HepG2 (cell line): ENCODE results near the gene CD40. TPM values are rescaled to one million over a fixed set of nuclear protein-coding genes. Genes with fewer than 3 reads are reported as not detected.

ENCODE experiments used
- CBX5 ChIP-seq: sonication (generic); formaldehyde crosslinking; IDR thresholded peaks from 2 replicates; pipeline ENCODE4 v1.4.0; 2020; ENCODE audit warnings: missing genetic modification reagents, borderline replicate concordance
- ISL2 ChIP-seq: sonication (generic); formaldehyde crosslinking; IDR thresholded peaks from 2 replicates; pipeline ENCODE4 v1.5.0; 2020; ENCODE audit warnings: missing genetic modification reagents
- KLF9 ChIP-seq: IDR thresholded peaks from 2 replicates; pipeline ENCODE4 v1.6.1; 2016; ENCODE audit warnings: low read depth
- MXI1 ChIP-seq: IDR thresholded peaks from 3 replicates; pipeline ENCODE4 v1.6.1; 2012; ENCODE audit warnings: low read depth, low read length, inconsistent platforms, borderline replicate concordance
- NR2F6 ChIP-seq, 2 experiments: IDR thresholded peaks; 2 replicates each; pipeline ENCODE4 v1.6.1; 2016; ENCODE audit warnings: antibody characterized with exemption in 1 of 2, mild to moderate bottlenecking in 1 of 2
- SOX5 ChIP-seq: IDR thresholded peaks from 2 replicates; pipeline ENCODE4 v1.6.1; 2016; ENCODE audit warnings: borderline replicate concordance
- TCF7 ChIP-seq: sonication (generic); IDR thresholded peaks from 2 replicates; pipeline ENCODE4 v1.6.1; 2016; ENCODE audit warnings: antibody characterized with exemption, low read depth
- WIZ ChIP-seq: sonication (generic); formaldehyde crosslinking; IDR thresholded peaks from 2 replicates; pipeline ENCODE4 v1.5.1; 2020; ENCODE audit warnings: mild to moderate bottlenecking, missing genetic modification reagents
- ZFP41 ChIP-seq: sonication (generic); formaldehyde crosslinking; IDR thresholded peaks from 2 replicates; pipeline ENCODE4 v1.4.0; 2020; ENCODE audit warnings: mild to moderate bottlenecking, missing genetic modification reagents, borderline replicate concordance
- ZKSCAN5 ChIP-seq: sonication (generic); formaldehyde crosslinking; IDR thresholded peaks from 2 replicates; pipeline ENCODE4 v1.5.1; 2020; ENCODE audit warnings: mild to moderate bottlenecking, missing genetic modification reagents
- ZNF329 ChIP-seq: sonication (generic); formaldehyde crosslinking; IDR thresholded peaks from 2 replicates; pipeline ENCODE4 v1.9.0; 2021; ENCODE audit warnings: low read depth, mild to moderate bottlenecking, missing genetic modification reagents
- ZNF782 ChIP-seq: sonication (generic); formaldehyde crosslinking; IDR thresholded peaks from 2 replicates; pipeline ENCODE4 v1.4.0; 2020; ENCODE audit warnings: missing genetic modification reagents, mild to moderate bottlenecking, borderline replicate concordance
- ZNF841 ChIP-seq: sonication (generic); formaldehyde crosslinking; IDR thresholded peaks from 2 replicates; pipeline ENCODE4 v1.8.1; 2023; ENCODE audit warnings: missing genetic modification reagents, borderline replicate concordance
- polyA plus RNA-seq, 8 experiments: library from polyadenylated mRNA; depleted of rRNA in 3 of 8; stranded (reverse) in 7 of 8; unstranded in 1 of 8; fragments of >200 nt; fragmentation: Illumina TruSeq in 4 of 8; extraction: Trizol in 4 of 8; gene quantifications; 2 replicates each; pipeline versions ENCODE4 v1.2.1 to v1.2.3, GENCODE V29; 2011 to 2016; ENCODE audit warnings: low read depth in 4 of 8, missing spikeins in 1 of 8, mixed read lengths in 1 of 8; ENCODE audit not compliant: insufficient read depth in 1 of 8
- total RNA-seq, 5 experiments: library from RNA; depleted of rRNA; stranded (reverse); fragments of >200 nt; fragmentation: Illumina TruSeq; extraction: Trizol; gene quantifications; 2 replicates each; pipeline ENCODE4 v1.2.3, GENCODE V29; 2016; ENCODE audit warnings: low read depth in 1 of 5
- TF ChIP-seq, protein P1 (sequence below): sonication (generic); formaldehyde crosslinking; IDR thresholded peaks from 2 replicates; pipeline ENCODE4 v1.4.0; 2020; ENCODE audit warnings: missing genetic modification reagents
- TF ChIP-seq, protein P2 (sequence below): IDR thresholded peaks from 2 replicates; pipeline ENCODE4 v1.6.1; 2016; ENCODE audit warnings: low read depth, control low read depth
- TF ChIP-seq, protein P3 (sequence below): sonication (generic); formaldehyde crosslinking; IDR thresholded peaks from 2 replicates; pipeline ENCODE4 v1.5.0; 2020; ENCODE audit warnings: mild to moderate bottlenecking, missing genetic modification reagents
- TF ChIP-seq, protein P4 (sequence below): sonication (generic); formaldehyde crosslinking; IDR thresholded peaks from 2 replicates; pipeline ENCODE4 v1.4.0; 2020; ENCODE audit warnings: low read depth, mild to moderate bottlenecking, missing genetic modification reagents
- TF ChIP-seq, protein P5 (sequence below): sonication (generic); formaldehyde crosslinking; IDR thresholded peaks from 2 replicates; pipeline ENCODE4 v1.5.0; 2020; ENCODE audit warnings: missing genetic modification reagents

Gene CD40
- total and polyA plus RNA-seq, 2 of the 13 experiments (the other 11 are each of a cell fraction or from before 2014, with no cell fraction given), result 4.6 to 13.4 TPM

DNA sequence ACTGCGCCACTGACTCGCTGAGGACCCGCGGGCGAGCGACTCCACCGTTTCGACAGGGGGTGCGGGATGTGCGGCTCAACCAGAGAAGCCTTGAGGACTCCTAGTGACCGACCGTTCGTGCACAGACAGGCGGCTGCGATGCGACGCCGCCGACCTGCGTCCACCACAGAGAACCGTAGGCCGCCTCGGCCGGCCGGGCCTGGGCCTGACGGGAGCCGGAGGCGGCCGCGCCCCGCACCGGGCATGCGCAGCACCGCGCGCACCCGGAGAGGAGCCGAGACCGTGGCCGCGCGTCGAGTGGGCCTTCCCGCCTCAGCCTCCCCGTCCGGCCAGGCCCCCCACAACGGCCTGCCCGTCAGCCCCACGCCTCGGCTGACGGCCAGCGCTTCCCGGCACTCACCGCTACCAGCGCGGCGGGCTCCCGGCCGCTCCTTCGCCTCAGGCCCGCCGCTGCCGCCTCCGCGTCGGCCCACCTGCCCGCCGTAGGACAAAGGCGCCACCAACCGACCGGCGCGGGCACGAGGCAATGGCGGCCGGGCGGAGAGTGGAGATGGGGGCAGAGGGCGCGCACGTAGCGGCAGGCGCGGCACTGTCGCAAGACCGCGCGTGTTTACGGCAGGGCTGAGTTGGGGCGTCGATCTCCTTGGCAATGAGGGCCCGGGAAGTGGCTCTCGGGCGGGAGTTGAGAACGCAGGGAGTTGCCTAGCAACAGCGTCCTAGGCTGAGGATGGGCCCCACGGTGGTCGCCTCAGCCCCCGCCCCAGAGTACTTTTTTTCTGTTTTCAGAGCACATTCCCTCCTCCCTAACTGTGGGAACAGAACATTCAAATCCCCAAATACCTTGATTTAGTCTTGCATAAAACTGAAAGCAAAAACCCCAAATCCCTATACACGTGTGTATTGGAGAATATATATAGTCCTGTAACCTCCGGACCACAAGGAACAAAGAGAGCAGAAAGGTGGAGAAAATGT is 28.4 kb upstream of the CD40 start, which contains the start of gene NCOA5 (continued):
- TF ChIP-seq, protein P1, sequence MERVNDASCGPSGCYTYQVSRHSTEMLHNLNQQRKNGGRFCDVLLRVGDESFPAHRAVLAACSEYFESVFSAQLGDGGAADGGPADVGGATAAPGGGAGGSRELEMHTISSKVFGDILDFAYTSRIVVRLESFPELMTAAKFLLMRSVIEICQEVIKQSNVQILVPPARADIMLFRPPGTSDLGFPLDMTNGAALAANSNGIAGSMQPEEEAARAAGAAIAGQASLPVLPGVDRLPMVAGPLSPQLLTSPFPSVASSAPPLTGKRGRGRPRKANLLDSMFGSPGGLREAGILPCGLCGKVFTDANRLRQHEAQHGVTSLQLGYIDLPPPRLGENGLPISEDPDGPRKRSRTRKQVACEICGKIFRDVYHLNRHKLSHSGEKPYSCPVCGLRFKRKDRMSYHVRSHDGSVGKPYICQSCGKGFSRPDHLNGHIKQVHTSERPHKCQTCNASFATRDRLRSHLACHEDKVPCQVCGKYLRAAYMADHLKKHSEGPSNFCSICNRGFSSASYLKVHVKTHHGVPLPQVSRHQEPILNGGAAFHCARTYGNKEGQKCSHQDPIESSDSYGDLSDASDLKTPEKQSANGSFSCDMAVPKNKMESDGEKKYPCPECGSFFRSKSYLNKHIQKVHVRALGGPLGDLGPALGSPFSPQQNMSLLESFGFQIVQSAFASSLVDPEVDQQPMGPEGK (CRISPR knock-in tag), result peak; percentile 91
- TF ChIP-seq ZNF782 (no peak), TCF7 (no peak), ZKSCAN5 (CRISPR knock-in tag) (peak; percentile 93), CBX5 (CRISPR knock-in tag) (peak; percentile 42; the same call in 1 of the 2 replicates), WIZ (CRISPR knock-in tag) (no peak; the same call in 1 of the 2 replicates), ZNF329 (CRISPR knock-in tag) (peak; percentile 65; the same call in 1 of the 2 replicates), ZNF841 (no peak; the same call in 1 of the 2 replicates), SOX5 (CRISPR knock-in tag) (peak; percentile 70; the same call in 1 of the 2 replicates), KLF9 (CRISPR knock-in tag) (peak; percentile 90; the same call in 1 of the 2 replicates), ISL2 (CRISPR knock-in tag) (0 out of 2 replicates have a peak, but pooled peaks have one; percentile 65), MXI1 (peak; percentile 99), NR2F6 (IDR thresholded peaks at IDR 0.05) (0 out of 2 replicates have a peak, but pooled peaks have one; percentile 13), NR2F6 (CRISPR knock-in tag; IDR thresholded peaks at IDR 0.05) (peak; percentile 90), ZFP41 (peak; percentile 61; the same call in 1 of the 2 replicates)
- TF ChIP-seq, protein P2, sequence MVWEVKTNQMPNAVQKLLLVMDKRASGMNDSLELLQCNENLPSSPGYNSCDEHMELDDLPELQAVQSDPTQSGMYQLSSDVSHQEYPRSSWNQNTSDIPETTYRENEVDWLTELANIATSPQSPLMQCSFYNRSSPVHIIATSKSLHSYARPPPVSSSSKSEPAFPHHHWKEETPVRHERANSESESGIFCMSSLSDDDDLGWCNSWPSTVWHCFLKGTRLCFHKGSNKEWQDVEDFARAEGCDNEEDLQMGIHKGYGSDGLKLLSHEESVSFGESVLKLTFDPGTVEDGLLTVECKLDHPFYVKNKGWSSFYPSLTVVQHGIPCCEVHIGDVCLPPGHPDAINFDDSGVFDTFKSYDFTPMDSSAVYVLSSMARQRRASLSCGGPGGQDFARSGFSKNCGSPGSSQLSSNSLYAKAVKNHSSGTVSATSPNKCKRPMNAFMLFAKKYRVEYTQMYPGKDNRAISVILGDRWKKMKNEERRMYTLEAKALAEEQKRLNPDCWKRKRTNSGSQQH (CRISPR knock-in tag), result peak; percentile 94
- TF ChIP-seq, protein P3, sequence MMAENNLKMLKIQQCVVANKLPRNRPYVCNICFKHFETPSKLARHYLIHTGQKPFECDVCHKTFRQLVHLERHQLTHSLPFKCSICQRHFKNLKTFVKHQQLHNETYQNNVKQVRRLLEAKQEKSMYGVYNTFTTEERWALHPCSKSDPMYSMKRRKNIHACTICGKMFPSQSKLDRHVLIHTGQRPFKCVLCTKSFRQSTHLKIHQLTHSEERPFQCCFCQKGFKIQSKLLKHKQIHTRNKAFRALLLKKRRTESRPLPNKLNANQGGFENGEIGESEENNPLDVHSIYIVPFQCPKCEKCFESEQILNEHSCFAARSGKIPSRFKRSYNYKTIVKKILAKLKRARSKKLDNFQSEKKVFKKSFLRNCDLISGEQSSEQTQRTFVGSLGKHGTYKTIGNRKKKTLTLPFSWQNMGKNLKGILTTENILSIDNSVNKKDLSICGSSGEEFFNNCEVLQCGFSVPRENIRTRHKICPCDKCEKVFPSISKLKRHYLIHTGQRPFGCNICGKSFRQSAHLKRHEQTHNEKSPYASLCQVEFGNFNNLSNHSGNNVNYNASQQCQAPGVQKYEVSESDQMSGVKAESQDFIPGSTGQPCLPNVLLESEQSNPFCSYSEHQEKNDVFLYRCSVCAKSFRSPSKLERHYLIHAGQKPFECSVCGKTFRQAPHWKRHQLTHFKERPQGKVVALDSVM, result peak; percentile 95
- TF ChIP-seq, protein P4, sequence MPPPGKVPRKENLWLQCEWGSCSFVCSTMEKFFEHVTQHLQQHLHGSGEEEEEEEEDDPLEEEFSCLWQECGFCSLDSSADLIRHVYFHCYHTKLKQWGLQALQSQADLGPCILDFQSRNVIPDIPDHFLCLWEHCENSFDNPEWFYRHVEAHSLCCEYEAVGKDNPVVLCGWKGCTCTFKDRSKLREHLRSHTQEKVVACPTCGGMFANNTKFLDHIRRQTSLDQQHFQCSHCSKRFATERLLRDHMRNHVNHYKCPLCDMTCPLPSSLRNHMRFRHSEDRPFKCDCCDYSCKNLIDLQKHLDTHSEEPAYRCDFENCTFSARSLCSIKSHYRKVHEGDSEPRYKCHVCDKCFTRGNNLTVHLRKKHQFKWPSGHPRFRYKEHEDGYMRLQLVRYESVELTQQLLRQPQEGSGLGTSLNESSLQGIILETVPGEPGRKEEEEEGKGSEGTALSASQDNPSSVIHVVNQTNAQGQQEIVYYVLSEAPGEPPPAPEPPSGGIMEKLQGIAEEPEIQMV (CRISPR knock-in tag), result peak; percentile 93
- TF ChIP-seq, protein P5, sequence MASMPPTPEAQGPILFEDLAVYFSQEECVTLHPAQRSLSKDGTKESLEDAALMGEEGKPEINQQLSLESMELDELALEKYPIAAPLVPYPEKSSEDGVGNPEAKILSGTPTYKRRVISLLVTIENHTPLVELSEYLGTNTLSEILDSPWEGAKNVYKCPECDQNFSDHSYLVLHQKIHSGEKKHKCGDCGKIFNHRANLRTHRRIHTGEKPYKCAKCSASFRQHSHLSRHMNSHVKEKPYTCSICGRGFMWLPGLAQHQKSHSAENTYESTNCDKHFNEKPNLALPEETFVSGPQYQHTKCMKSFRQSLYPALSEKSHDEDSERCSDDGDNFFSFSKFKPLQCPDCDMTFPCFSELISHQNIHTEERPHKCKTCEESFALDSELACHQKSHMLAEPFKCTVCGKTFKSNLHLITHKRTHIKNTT (CRISPR knock-in tag), result no peak
